Measurements from ENCODE around the gene SERPINB1.

The SERPINB1 gene

DNA sequence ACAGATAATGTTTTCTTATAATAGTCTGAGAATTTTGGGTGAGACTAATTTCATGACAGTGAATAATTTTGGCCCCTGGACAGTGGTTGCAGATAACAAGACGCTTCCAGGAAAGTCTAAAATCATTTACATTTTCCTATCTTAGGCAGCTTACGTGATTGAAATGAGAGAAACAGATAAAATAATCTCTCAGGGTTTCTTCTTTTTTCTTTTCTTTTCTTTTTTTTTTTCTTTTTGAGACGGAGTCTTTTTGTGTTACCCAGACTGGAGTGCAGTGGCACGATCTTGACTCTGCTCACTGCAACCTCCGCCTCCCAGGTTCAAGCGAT is 4.2 kb upstream of the SERPINB1 start:
- H3K27me3 Mint-ChIP-seq, result no peaks in the 10 kb centered on the region
- peaks cover 63% of the 10 kb centered on the region for H3K4me1 Mint-ChIP-seq (ENCODE audit: low read depth)
- peak overlapping the region; percentile 80 for H3K27ac Mint-ChIP-seq

DNA sequence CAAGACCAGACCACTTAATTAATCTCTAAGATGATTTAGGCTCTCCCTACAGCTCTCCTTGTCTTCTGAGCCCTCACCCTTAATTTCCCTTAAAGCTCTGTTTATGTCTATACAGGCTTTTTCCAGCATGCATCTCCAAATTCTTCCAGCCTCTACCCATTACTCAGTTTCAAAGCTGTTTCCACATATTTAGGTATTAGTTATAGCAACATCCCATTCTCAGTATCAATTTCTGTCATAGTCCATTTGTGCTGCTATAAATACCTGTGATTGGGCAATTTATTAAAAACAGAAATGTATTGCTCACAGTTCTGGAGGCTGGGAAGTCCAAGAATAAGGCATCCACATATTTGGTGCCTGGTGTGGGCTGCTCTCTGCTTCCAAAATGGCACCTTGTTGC is 2.3 kb upstream of the SERPINB1 start:
- Mint-ChIP-seq H3K36me3 (ENCODE audit: low read depth) (peaks cover 20% of the 10 kb centered on the region), H3K27me3 (no peaks in the 10 kb centered on the region), H3K27ac (peak overlapping the region; percentile 1), H3K9me3 (peaks cover 3% of the 10 kb centered on the region), H3K4me3 (no peak overlapping the region), H3K4me1 (ENCODE audit: low read depth) (peaks cover 75% of the 10 kb centered on the region)
- DNase-seq, result no peak

More for the DNA sequence above, 4.2 kb upstream of the SERPINB1 start:
- DNase-seq, result no peak
- H3K9me3 Mint-ChIP-seq, result peaks cover 5% of the 10 kb centered on the region
- H3K36me3 Mint-ChIP-seq (ENCODE audit: low read depth), result peaks cover 3% of the 10 kb centered on the region
- peak overlapping the region; percentile 62 for H3K4me3 Mint-ChIP-seq

DNA sequence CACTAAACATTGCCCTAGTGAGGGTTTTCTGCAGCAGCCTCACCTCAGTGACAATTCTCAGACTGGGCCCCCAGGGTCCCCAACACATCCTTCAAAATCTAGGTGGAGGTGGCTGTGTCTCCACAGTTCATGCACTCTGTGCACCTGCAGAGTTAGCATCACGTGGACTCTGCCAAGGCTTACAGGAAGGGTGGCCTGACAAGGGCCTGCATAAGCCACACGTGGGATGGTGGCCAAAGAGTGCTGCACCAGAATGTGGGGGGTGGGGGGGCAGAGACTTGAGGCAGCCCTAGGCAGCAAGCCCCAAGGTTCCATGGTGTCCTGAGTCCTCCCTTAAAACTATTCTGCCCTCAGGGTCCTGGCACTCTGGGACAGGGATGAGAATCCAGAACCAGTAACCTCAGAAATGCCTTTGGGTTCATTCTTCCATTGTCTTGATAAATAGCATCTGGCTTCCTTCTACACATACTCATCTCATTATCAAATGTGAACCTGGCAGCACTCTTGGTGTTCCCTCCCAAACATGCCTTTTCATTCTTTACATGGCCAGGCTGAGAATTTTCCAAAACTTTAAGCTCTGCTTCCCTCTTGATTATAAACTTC is 1.6 kb upstream of the SERPINB1 start:
- Mint-ChIP-seq H3K36me3 (ENCODE audit: low read depth) (peaks cover 27% of the 10 kb centered on the region), H3K4me3 (no peak overlapping the region), H3K9me3 (no peaks in the 10 kb centered on the region), H3K27me3 (no peaks in the 10 kb centered on the region), H3K27ac (peak overlapping the region; percentile 95), H3K4me1 (ENCODE audit: low read depth) (peaks cover 73% of the 10 kb centered on the region)
- no peak for DNase-seq

DNA sequence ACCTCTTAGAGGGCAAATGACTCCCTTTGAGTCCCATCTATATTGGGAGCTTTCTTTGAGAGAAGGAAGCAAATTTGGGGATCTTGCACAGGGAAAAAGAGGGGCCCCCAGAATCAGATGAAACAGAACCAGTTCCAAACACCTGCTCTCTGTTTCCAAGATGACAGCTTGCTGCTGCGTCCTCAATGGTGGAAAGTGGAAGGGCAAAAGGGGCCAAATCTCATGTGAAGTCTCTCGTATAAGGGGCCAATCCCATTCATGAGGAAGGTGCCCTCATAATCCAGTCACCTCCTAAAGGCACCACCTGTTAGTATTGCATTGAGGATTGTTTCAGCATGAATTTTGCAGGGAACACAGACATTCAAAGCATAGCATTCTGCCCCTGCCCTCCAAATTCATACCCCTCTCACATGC is 483 bp upstream of the SERPINB1 start:
- Mint-ChIP-seq H3K9me3 (no peaks in the 10 kb centered on the region), H3K4me3 (peak overlapping the region; percentile 87), H3K36me3 (ENCODE audit: low read depth) (peaks cover 36% of the 10 kb centered on the region), H3K27ac (peak overlapping the region; percentile 95), H3K27me3 (no peaks in the 10 kb centered on the region), H3K4me1 (ENCODE audit: low read depth) (peaks cover 70% of the 10 kb centered on the region)
- DNase-seq, result no peak

- Mint-ChIP-seq H3K27me3 (no peaks in the 10 kb centered on the region), H3K27ac (peak overlapping the region; percentile 84), H3K36me3 (ENCODE audit: low read depth) (peaks cover 49% of the 10 kb centered on the region), H3K9me3 (no peaks in the 10 kb centered on the region), H3K4me1 (ENCODE audit: low read depth) (peaks cover 63% of the 10 kb centered on the region), H3K4me3 (peak overlapping the region; percentile 87)
- no peak for DNase-seq
These were observed 958 bp downstream of the SERPINB1 start for GRCh38 chr6:2840749-2841061.

- H3K4me1 Mint-ChIP-seq (ENCODE audit: low read depth), result peaks cover 65% of the 10 kb centered on the region
- no peak for DNase-seq
- H3K9me3 Mint-ChIP-seq, result no peaks in the 10 kb centered on the region
- H3K36me3 Mint-ChIP-seq (ENCODE audit: low read depth), result peaks cover 55% of the 10 kb centered on the region
- H3K27me3 Mint-ChIP-seq, result no peaks in the 10 kb centered on the region
- H3K4me3 Mint-ChIP-seq, result peak overlapping the region; percentile 87
- peak overlapping the region; percentile 84 for H3K27ac Mint-ChIP-seq
These were observed 1.5 kb downstream of the SERPINB1 start for GRCh38 chr6:2839982-2840748.

GRCh38 chr6:2839195-2839981 is 2.3 kb downstream of the SERPINB1 start:
- no peak for DNase-seq
- Mint-ChIP-seq H3K9me3 (no peaks in the 10 kb centered on the region), H3K27me3 (no peaks in the 10 kb centered on the region), H3K36me3 (ENCODE audit: low read depth) (peaks cover 63% of the 10 kb centered on the region), H3K4me1 (ENCODE audit: low read depth) (peaks cover 67% of the 10 kb centered on the region), H3K4me3 (peak overlapping the region; percentile 87), H3K27ac (peak overlapping the region; percentile 84)

GRCh38 chr6:2838251-2838650 is 3.4 kb downstream of the SERPINB1 start:
- no peak overlapping the region for H3K4me3 Mint-ChIP-seq
- no peaks in the 10 kb centered on the region for H3K9me3 Mint-ChIP-seq
- H3K4me1 Mint-ChIP-seq (ENCODE audit: low read depth), result peaks cover 56% of the 10 kb centered on the region
- no peak overlapping the region for H3K27ac Mint-ChIP-seq
- no peaks in the 10 kb centered on the region for H3K27me3 Mint-ChIP-seq
- DNase-seq, result no peak
- peaks cover 74% of the 10 kb centered on the region for H3K36me3 Mint-ChIP-seq (ENCODE audit: low read depth)

GRCh38 chr6:2834262-2834661 is 7.4 kb downstream of the SERPINB1 start:
- no peaks in the 10 kb centered on the region for H3K27me3 Mint-ChIP-seq
- DNase-seq, result no peak
- peaks cover 26% of the 10 kb centered on the region for H3K4me1 Mint-ChIP-seq (ENCODE audit: low read depth)
- no peak overlapping the region for H3K27ac Mint-ChIP-seq
- H3K9me3 Mint-ChIP-seq, result no peaks in the 10 kb centered on the region
- H3K4me3 Mint-ChIP-seq, result no peak overlapping the region
- peaks cover 83% of the 10 kb centered on the region for H3K36me3 Mint-ChIP-seq (ENCODE audit: low read depth)

DNA sequence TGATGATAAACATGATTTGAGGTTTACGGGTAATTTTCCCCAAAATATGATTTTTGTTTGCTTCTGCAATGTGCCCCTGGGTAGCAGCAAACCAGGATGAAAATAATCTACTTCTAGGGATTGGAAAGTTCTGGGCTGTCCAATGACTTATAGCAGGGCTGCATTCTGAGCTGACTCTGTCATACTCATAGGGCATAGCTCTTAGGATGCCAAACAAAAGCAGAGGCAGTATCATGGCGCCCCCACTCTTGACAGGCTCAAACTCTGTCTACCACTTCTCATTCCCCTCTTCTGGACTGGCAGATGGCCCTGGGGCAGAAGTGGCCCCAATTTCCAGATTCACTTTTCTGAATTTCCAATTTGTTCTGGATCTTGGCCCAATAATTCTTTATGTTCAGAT is 10.3 kb downstream of the SERPINB1 start:
- H3K4me3 Mint-ChIP-seq, result no peak overlapping the region
- H3K36me3 Mint-ChIP-seq (ENCODE audit: low read depth), result peaks cover 58% of the 10 kb centered on the region
- H3K9me3 Mint-ChIP-seq, result no peaks in the 10 kb centered on the region
- H3K4me1 Mint-ChIP-seq (ENCODE audit: low read depth), result peaks cover 12% of the 10 kb centered on the region
- no peak overlapping the region for H3K27ac Mint-ChIP-seq
- DNase-seq, result no peak
- no peaks in the 10 kb centered on the region for H3K27me3 Mint-ChIP-seq

DNA sequence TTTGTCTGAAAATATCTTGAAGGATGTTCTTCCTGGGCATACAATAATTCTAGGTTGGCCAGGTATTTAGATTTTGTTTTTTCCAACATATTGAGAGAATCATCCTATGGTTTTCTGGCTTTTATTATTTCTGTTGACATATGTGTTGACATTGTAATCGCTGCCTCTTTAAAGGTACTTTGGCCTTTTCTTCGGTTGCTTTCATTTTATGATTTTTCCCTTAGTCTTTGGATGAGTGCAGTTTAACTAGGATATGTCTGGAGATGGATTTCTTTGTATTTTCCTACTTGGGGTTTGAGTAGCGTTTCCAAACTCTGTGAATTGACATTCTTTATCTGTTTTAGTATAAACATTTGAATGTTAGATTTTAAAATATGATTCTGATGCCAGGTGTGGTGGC is 11.5 kb downstream of the SERPINB1 start:
- no peaks in the 10 kb centered on the region for H3K9me3 Mint-ChIP-seq
- peaks cover 46% of the 10 kb centered on the region for H3K36me3 Mint-ChIP-seq (ENCODE audit: low read depth)
- no peaks in the 10 kb centered on the region for H3K27me3 Mint-ChIP-seq
- H3K4me3 Mint-ChIP-seq, result no peak overlapping the region
- no peak for DNase-seq
- H3K4me1 Mint-ChIP-seq (ENCODE audit: low read depth), result peaks cover 6% of the 10 kb centered on the region
- no peak overlapping the region for H3K27ac Mint-ChIP-seq

GRCh38 chr6:2829253-2829652 is 12.4 kb downstream of the SERPINB1 start:
- DNase-seq, result no peak
- Mint-ChIP-seq H3K4me1 (ENCODE audit: low read depth) (peaks cover 2% of the 10 kb centered on the region), H3K4me3 (no peak overlapping the region), H3K36me3 (ENCODE audit: low read depth) (peaks cover 37% of the 10 kb centered on the region), H3K27me3 (no peaks in the 10 kb centered on the region), H3K9me3 (no peaks in the 10 kb centered on the region), H3K27ac (no peak overlapping the region)

- no peak overlapping the region for H3K4me3 Mint-ChIP-seq
These were observed 13.0 kb downstream of the SERPINB1 start for GRCh38 chr6:2828629-2829028.

GRCh38 chr6:2827142-2827541 is 14.5 kb downstream of the SERPINB1 start:
- no peaks in the 10 kb centered on the region for H3K27me3 Mint-ChIP-seq
- peaks cover 16% of the 10 kb centered on the region for H3K36me3 Mint-ChIP-seq (ENCODE audit: low read depth)
- no peak for DNase-seq
- H3K9me3 Mint-ChIP-seq, result no peaks in the 10 kb centered on the region
- H3K4me3 Mint-ChIP-seq, result no peak overlapping the region
- H3K27ac Mint-ChIP-seq, result no peak overlapping the region
- H3K4me1 Mint-ChIP-seq (ENCODE audit: low read depth), result peaks cover 2% of the 10 kb centered on the region

More at GRCh38 chr6:2828629-2829028, 13.0 kb downstream of the SERPINB1 start:
- Mint-ChIP-seq H3K4me1 (ENCODE audit: low read depth) (peaks cover 2% of the 10 kb centered on the region), H3K27ac (no peak overlapping the region), H3K9me3 (no peaks in the 10 kb centered on the region), H3K36me3 (ENCODE audit: low read depth) (peaks cover 31% of the 10 kb centered on the region), H3K27me3 (no peaks in the 10 kb centered on the region)
- no peak for DNase-seq

GRCh38 chr6:2826131-2826530 is 15.5 kb downstream of the SERPINB1 start:
- no peak for DNase-seq
- Mint-ChIP-seq H3K4me3 (no peak overlapping the region), H3K36me3 (ENCODE audit: low read depth) (peaks cover 6% of the 10 kb centered on the region), H3K27me3 (no peaks in the 10 kb centered on the region), H3K4me1 (ENCODE audit: low read depth) (peaks cover 3% of the 10 kb centered on the region), H3K9me3 (no peaks in the 10 kb centered on the region), H3K27ac (no peak overlapping the region)
